Sciatic nerve (tissue), 2 donors: ENCODE data around the gene TMEM175. TPM values are rescaled to one million over a fixed set of nuclear protein-coding genes. Genes with fewer than 3 reads are reported as not detected.
A peak's percentile ranks its signal among the peaks of the same experiment; 100 is the strongest.
"Not testable (repeated sequence)": the region's sequence is repeated elsewhere in the genome, so short reads cannot be mapped to it uniquely, and the experiment has no call there.

Experiments used
- ATAC-seq: fragments of 200-7000 bp; cut with Tn5 transposase; one replicate; pipeline ENCODE4 v1.9.1; 2020; ENCODE audit warnings: mild to moderate bottlenecking, moderate library complexity
- DNase-seq: peaks from one replicate; pipeline ENCODE4 v3.0.0-alpha.2; 2020; ENCODE audit warnings: low spot score
- intact Hi-C: fragments of 100-400 bp; cut with DNase I; formaldehyde crosslinking; loops from one replicate; pipeline ENCODE4 v1.14.2; 2022
- total RNA-seq: library from RNA; stranded (reverse); fragmentation: NEBNext Ultra II Directional; extraction: Animal tissue kit (Norgen Biotek cat#: 25700); gene quantifications from one replicate; pipeline ENCODE4 v1.2.1, GENCODE V29; 2021
- donor health status: DM: no; HTN: no; CAD: no.
- donor health status: DM: no; HTN: no; CAD: no.

Gene TMEM175
- total RNA-seq, 1 donor from 2014 or later: 26.8 TPM

- intact Hi-C loops: loop anchor here (2.0 kb wide), 1 partner anchor 37 kb away; no protein-coding TSS in a partner anchor
- ATAC-seq: peak; percentile 28
- DNase-seq: no peak
These were observed 883 bp upstream of the TMEM175 start for GRCh38 chr4:931194-931959.

- no peak for ATAC-seq
- no peak for DNase-seq
- intact Hi-C loops: no loop called here
These were observed 432 bp downstream of the TMEM175 start for GRCh38 chr4:932713-933070.

- DNase-seq, intact Hi-C loops, ATAC-seq: not testable (repeated sequence)
These were observed 7.2 kb downstream of the TMEM175 start for GRCh38 chr4:939508-939907.

- DNase-seq (peak; percentile 47), ATAC-seq (peak; percentile 33)
- intact Hi-C loops: no loop called here
These were observed 13.2 kb downstream of the TMEM175 start for GRCh38 chr4:945274-946102.

GRCh38 chr4:946103-946450, 13.8 kb downstream of the TMEM175 start:
- no peak for DNase-seq
- intact Hi-C loops: no loop called here
- ATAC-seq: no peak

- DNase-seq: no peak
- ATAC-seq: no peak
These were observed 14.5 kb downstream of the TMEM175 start for GRCh38 chr4:946517-947471.

GRCh38 chr4:947491-947971, 15.3 kb downstream of the TMEM175 start:
- intact Hi-C loops: no loop called here
- DNase-seq: peak; percentile 48
- no peak for ATAC-seq

More at GRCh38 chr4:946517-947471, 14.5 kb downstream of the TMEM175 start:
- intact Hi-C loops: no loop called here

GRCh38 chr4:948101-948935, 16.1 kb downstream of the TMEM175 start:
- intact Hi-C loops: no loop called here
- DNase-seq (peak; percentile 50), ATAC-seq (no peak)

GRCh38 chr4:948936-949300, 16.7 kb downstream of the TMEM175 start:
- intact Hi-C loops: no loop called here
- DNase-seq (peak; percentile 43), ATAC-seq (no peak)

GRCh38 chr4:949656-950055, 17.4 kb downstream of the TMEM175 start:
- intact Hi-C loops: no loop called here
- ATAC-seq: no peak

GRCh38 chr4:950136-951020, 18.1 kb downstream of the TMEM175 start:
- DNase-seq (peak; percentile 38), ATAC-seq (no peak)
- intact Hi-C loops: no loop called here

More at GRCh38 chr4:949656-950055, 17.4 kb downstream of the TMEM175 start:
- DNase-seq: peak; percentile 43

- peak; percentile 43 for DNase-seq
- intact Hi-C loops: no loop called here
- ATAC-seq: no peak
These were observed 18.9 kb downstream of the TMEM175 start for GRCh38 chr4:951186-951585.

GRCh38 chr4:951594-952468, 19.6 kb downstream of the TMEM175 start:
- intact Hi-C loops: no loop called here
- ATAC-seq: no peak

GRCh38 chr4:952881-953573, 20.8 kb downstream of the TMEM175 start:
- ATAC-seq: no peak
- peak; percentile 51 for DNase-seq
- intact Hi-C loops: no loop called here

More at GRCh38 chr4:951594-952468, 19.6 kb downstream of the TMEM175 start:
- peak; percentile 45 for DNase-seq

GRCh38 chr4:953574-953915, 21.3 kb downstream of the TMEM175 start:
- intact Hi-C loops: no loop called here
- peak; percentile 34 for DNase-seq
- ATAC-seq: no peak
